GM18870 (cell line): ENCODE results near the gene OLA1.

Experiments
- ATAC-seq: cut with Tn5 transposase; IDR thresholded peaks from one replicate; pipeline ENCODE4 v1.9.1; 2021; ENCODE audit warnings: moderate library complexity; ENCODE audit not compliant: unreplicated experiment

The OLA1 gene

DNA sequence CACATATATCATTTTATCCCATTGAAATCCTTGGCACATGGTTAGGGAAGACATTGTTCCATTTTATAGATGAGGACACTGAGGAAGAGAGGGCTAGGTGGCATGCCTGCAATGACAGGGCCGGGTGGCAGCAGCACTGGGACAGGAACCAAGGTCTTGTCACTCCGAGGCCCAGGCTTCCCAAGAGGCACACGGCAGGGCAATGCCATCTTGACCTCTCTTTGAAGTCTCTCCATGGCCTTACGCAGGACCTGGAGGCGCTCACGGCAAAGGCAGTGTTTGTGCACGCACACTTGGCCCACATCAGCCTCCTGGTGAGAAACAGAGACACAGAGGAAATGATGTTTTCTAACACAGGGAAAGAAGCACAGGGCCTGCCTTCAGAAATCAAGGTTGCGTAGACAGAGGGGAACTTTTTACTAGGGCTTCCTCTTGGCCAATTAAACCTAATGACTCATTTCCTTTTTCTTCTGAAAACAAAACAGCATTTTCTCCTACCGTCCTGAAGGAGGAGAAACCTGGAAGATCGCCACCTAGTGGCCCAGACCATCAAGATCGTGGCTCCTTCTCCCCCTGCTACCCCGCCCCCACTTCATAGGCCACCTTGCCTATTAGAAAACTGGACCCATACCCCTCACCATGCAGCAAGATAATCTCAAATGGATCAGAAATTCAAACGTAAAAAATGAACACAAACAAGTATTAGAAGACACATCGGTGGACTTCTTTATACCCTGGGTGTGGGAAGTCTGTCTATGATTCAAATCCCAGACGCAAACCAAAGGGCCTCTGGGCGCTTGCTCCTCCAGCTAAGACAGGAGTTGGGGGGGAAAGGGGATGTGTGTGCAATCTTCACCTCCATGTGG is 208.5 kb downstream of the OLA1 start:
- ATAC-seq: peak; percentile 90

DNA sequence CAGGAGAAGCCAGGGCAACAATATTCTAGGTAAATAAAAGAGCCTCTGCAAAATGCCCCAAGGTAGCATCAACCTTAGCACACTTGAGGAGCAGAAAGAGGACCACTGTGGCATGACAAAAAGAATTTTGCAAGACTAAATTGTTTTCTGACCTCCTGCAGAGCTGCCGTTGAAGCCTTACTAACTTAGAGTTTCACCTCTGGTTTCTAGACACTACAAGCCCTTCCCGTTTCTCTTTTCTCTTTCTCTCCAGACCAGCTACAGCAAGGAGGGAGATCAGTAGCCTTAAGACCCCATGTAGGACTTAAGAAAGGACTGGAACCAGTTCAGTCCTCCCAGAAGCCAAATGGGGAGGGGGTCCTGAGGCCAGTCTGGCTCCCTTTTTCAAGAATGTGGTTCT is 209.9 kb downstream of the OLA1 start:
- ATAC-seq: no peak

DNA sequence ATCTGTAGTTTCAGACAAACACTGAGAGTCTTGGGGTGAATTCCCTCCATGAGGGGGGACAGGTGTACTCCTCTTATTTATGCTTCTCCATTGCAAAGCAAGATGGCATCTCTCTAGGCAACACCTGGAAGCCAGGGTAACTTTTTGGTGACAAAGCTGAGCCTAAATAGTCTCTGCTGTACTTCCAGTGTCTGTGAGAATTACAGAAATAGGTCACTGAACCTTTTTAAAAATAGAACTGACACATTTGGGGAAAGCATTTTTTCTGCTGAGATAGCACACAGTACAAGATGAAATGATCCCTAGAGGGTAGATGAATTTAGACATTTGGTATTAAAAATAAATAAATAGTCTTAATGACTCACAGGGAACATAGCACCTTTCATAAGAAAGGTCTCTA is 211.5 kb downstream of the OLA1 start:
- ATAC-seq: no peak

DNA sequence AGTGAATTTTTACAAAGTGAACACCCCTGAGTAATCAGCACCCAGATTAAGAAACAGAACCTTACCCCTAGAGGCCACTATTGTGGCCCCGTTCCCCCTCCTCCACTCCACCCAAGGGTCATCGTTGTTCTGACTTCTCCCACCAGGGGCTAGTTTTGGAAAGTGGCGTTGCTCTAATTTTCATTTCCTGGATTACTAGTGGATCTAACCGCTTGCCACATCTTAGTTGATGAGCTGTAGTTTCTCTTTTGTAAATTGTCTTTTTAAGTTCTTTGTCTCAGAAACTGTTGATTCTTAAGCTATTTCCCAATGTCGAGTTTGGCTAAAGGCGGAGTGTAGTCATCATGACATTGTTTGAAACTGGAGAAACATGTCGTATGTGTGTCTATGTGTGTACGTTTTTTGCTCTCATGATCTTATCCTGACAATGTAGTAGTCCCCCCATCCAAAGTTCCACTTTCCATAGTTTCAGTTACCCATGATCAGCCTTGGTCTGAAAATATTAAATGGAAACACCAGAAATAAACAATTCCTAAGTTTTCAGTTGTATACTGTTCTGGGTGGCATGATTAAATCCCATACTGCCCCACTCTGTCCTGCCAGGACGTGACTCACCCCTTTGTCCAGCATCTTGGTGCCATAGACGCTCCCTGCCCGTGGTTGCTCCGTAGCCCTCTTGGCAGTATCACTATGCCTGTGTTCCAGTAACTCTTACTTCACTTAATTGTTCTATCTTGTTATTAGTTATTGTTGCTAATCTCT is 212.2 kb downstream of the OLA1 start:
- no peak for ATAC-seq

DNA sequence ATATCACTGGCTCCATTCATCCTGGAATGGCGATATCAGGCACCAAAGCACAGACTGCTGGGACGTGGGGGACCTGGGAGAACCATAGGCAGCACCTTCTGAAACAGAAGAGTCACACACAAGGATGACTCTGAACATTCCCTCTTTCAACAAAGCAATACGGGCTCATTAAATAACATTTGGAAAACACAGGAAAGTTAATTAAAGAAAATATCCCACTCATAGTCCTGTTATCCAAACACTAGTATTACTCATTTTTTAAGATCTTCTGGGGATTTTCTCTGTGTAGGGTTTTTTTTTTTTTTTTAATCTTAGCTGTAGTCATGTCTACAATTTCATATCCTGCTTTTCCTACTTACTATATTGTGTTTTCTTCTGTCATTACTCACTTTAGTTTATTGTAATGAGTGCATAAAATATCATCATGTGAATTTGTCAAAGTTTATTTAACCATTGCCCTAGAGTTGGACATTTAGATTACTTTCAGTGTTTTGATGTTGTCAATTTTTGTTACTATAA is 213.2 kb downstream of the OLA1 start:
- no peak for ATAC-seq

DNA sequence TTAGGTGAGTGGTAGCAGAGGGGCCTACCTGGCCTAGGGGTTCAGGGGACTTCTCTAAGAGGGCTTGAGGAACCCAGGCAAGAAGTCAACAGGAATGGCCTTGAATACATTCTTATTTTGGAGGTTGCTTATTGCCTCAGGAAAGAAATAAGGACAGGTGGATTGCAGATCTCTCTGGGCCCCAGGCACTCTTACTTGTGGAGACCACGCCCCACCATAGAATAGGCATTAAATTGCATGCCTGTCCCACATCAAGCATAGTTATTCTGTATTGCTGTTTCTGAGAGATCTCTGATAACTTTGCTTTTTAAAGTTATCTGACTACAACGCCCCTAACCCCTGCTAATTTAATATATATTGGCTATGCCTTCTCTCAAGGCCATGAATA is 215.2 kb downstream of the OLA1 start:
- no peak for ATAC-seq

DNA sequence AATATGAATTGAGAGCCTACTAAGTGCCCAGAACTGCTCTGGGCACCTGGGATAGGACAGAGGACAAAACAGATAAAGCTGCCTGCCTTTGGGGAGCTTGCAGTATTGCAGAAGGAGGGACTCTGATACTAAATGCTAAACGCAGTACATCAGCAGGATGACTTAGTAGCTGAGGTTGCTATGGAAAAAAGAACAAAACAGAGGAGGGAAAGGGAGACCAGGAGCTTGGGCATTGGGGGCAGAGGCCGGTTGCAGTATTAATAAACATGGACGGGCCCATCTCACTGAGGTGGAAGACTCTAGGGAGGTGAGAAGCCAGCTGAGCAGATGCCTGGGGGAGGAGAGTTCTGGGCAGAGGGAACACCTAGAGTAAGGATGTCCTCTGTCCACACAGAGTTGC is 217.1 kb downstream of the OLA1 start:
- ATAC-seq: no peak

DNA sequence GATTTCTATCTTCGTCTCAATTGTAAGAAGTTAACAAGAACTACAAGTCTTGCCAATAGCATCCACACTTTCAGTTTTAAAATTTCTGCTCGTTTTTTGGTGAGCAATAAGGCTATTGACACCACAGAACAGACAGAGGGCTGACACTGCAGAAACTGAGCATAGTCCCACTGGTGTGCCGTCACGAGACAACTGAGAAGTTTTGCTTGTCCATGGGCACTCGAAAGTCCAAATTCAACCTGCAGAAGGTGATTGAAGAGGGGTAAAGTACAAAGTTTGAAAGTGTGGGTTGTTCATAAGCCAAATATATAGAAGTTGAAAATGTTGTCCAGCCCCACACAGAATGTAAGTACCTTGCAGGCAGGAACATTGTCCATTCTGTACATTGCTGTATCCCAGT is 219.4 kb downstream of the OLA1 start:
- no peak for ATAC-seq

DNA sequence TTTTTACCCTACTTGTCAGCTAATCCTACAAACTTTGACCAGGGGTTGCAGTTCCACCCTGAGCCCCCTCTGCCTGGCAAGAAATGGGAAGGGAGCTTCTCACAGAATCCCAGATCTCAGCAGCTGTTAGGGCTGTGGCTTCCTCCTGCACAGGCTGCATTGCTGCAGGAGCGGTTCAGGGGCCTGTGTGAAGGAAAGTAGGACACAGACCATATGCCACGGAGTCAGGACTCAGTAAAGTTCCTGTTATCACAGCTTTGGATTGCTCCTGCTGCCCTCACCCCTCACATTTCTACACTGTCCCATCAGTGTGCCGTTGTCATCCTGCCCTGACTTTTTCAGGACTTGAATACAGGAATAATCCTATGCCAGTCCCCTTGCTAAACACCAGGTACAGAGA is 220.4 kb downstream of the OLA1 start:
- no peak for ATAC-seq

DNA sequence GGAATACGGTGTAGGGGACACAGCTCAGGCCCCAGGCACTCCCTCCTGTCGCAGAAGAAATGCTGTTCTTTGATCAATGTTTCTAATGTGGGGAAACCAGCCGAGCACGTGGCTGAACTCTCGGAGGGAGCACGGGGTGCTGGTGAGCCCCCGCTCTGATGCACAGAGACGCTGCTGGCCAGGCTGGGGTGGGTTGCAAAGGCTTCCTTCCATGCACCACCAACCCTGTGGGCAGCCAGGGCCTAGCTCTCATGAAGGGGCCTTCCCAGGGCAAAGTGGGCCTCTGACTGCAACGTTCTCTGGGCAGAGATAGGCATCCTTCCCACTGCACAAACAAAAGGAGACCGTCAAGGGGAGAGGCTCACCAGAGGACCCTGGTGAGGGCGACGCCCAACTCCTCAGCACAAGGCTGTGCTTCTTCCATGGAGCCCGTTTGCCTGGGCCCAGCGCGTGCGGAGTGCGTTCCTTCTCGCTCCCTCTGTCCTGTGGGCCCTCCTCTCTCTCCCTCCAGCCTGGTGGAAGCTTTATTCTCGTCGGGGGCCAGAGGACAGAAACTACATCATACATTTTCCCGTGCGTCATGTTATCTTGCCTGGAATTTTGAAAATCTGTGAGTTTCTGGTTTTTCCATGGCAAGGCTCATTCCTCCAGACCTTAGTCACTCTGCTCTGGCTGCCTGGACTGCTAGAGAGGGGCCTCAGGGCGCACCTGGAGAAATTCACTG is 222.0 kb downstream of the OLA1 start:
- no peak for ATAC-seq

DNA sequence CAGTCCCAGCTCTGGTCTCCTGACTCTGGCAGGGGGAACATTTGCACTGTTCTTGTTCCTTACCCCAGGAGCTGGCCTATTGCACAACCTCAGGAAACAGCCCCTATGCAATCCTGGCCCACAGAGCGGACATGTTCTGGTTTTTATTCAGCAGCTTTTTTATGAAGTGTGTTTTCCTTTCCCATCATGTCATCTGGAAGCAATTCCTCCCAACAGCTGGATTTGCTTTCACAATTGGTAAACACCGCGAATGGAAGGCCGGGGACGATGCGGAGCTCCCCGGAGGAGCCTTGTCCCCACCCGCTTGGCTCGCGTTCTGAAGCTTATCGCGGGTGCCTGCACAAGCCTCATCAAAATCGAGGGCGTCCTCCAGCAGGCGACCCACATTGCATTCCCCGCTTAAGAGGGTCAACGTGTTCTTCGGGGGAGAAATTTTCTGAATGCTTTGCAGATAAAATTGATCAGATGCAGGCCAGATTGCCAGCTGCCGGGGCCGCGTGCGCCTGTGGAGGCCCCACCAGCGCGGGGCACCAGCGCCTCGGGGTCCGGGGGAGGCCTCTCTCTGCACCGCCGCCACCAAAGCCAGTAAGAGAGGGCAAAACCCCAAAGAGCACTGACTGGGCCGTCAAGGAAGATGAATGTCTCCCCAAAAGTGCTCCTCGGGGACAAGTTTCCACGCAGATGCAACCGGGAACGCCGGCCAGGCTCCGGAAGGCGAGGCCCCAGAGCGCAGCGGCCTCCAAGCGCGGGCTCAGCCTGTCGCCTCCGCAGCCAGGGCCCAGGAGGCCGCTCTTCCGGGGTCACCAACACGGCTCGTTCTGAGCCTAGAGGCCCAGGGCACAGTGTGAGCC is 222.8 kb downstream of the OLA1 start:
- ATAC-seq: no peak

DNA sequence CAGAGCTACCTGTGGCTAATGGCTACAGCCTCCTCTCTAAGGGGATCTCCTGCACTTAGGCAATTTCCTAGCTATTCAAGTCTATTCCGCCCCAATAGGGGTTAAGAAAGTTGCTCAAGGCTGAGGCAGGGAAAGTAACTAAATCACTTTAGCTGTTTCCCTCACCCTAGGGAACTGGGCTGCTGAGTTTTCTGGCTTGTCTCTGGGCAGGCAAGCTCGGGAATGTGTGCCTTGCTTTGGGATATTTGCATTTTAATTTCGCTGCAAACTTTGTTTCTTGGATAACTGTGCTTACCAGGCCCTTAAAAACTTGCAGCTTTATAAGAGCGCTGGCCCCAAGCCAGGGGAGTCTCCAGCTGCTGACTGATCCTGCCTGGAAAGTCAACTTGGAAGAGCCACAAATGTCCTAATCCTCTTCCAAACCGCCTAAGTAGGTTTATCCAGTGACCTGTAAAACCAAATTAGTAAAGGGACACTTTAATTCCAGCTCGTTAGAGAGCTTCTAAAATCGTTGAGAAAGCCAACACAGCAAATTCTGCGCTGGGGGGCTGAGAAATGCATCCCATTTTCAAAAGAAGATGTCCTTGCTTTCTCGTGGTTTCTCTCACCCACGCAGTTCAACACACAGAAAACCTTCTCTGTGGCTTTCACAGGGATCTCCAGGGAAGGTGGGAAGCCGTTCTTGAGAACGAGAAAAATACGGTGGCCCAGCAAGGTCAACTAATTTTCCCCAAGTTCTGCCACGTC is 223.6 kb downstream of the OLA1 start:
- ATAC-seq: no peak

DNA sequence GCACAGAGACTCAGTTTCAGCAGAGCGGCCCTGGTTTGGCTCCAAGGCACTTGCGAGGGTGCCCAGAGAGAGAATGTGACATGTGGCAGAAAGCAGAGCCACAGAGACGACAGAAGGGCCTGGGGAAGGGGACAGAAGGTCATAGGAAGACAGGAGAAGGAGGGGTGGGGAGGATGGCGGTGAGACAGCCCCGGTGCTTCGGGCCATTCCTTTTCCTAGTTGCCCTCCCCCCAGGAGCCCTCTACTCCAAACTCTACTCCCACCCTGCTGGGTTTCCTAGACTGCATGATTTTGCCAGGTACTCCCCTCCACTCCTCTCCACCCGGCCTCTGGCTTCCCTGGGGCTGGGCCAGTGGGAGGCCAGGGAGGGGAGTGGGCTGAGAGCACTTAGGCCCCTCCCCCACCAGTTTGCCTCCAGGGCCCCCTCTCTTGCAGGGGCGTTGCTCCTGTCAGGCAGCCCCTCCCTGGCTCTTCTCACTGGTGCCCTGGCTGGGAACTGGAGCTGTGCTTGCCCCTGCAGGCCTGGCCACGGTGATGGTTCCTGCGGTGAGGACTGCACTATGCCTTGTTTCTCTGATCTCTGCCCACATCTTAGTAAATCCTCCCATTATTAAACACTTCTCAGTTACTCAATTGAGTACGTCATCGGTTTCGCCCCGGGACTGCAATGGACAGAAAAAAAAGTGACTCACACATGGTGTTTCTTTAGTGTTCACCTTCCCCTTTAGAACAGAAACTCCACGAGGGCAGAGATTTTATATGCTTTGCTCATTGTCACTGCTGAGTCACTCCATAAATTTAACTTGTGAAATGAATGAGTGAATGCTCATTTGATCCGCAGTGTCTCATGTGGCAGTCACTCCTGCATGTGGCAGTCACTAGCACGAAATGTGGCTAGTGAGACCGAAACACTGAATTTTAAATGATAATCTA is 224.5 kb downstream of the OLA1 start:
- ATAC-seq: no peak
